HL-60 (cell line): ENCODE results near the gene STXBP5.

Source experiments
- CTCF ChIP-seq: IDR thresholded peaks from one replicate; pipeline ENCODE4 v1.5.1; 2011; ENCODE audit warnings: low read length, control low read depth, inconsistent platforms; ENCODE audit not compliant: insufficient read depth
- GABPA ChIP-seq: IDR thresholded peaks from 2 replicates; pipeline ENCODE4 v1.6.1; 2012; ENCODE audit warnings: low read depth
- REST ChIP-seq: IDR thresholded peaks from 2 replicates; pipeline ENCODE4 v1.6.1; 2012; ENCODE audit warnings: low read depth; ENCODE audit not compliant: insufficient replicate concordance

GRCh38 chr6:147220345-147220744 is 16.1 kb downstream of the STXBP5 start:
- TF ChIP-seq CTCF (no peak), GABPA (no peak), REST (no peak)
